ENCODE results near the gene DPH7.
A peak's percentile ranks its signal among the peaks of the same experiment; 100 is the strongest.
"Not testable (repeated sequence)": the region's sequence is repeated elsewhere in the genome, so short reads cannot be mapped to it uniquely, and the experiment has no call there.

The DPH7 gene

GRCh38 chr9:137580209-137580953 is 1.7 kb upstream of the DPH7 start:
- no peak for DNase-seq

DNA sequence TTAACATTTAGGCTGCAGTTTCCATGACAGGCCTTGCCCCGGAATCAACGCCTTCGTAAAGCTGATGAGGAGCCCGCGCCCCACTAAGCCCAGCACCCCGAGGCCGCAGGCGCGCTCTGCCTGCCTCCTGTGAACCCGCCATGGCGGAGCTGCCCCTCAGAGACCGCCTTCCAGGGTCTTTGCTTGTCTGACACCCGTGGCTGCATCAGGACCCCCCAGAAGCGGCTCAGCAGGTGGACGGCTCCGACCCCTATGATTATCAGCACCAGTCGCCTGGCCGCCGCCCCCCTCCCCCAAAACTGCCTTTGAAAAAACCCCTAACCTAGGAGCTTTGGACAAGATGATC is 507 bp upstream of the DPH7 start:
- no peak for DNase-seq

- no peak for DNase-seq
Observed at GRCh38 chr9:137575716-137576411, 2.9 kb downstream of the DPH7 start.

DNA sequence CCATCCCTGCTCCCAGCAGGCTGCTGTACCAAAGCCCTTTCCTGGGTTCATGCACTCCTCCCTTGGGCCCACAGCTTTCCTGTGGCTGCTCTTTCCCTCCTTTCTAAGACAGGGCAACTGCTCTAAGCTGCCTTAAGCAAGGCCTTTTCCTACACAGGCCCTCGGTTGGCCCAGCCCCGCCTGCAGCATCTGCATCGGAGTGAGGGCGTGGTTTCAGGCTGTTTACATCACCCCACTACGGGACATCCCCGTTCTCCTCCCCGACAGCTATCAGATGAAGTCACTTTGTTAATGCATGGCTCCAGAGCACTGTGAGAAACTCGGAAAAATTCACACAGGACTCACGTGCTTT is 3.4 kb downstream of the DPH7 start:
- no peak for DNase-seq

DNA sequence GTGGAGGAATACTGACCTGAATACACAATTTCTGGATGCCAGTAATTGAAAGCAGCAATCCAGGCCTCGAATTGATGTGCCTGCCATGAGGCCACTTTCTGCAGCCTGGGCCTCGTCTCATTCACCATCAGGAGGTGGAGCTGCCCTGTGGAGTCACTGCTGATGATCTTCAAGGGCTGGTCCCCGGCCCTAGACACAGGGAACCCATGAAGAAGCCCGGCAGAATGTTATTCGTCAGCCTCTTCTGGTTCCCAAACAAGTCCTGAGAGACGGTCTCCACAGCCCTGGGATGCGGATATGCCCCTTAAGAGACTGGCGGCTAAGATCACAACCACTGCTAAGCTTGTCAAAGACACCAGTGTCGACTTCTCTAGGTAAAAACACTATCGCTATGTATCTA is 4.5 kb downstream of the DPH7 start:
- no peak for DNase-seq

- no peak for DNase-seq
Observed at GRCh38 chr9:137570566-137570965, 8.2 kb downstream of the DPH7 start.

DNA sequence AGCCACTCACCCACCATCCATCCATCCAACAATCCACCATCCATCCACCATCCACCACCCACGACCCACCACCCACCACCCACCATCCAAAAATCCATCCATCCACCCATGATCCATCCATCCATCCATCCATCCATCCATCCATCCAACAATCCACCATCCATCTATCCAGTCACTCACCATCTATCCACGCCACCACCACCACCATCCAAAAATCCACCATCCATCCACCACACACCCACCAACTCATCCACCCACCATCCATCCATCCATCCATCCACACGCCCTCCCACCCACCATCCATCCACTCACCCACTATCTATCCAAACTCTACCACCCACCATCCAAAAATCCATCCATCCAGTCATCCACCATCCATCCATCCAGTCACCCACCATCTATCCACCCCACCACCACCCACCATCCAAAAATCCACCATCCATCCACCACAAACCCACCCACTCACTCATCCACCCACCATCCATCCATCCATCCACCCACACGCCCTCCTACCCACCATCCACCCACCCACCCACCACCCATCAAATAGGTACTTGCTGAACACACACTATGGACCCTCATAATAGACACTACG is 9.0 kb downstream of the DPH7 start:
- DNase-seq, result no peak

DNA sequence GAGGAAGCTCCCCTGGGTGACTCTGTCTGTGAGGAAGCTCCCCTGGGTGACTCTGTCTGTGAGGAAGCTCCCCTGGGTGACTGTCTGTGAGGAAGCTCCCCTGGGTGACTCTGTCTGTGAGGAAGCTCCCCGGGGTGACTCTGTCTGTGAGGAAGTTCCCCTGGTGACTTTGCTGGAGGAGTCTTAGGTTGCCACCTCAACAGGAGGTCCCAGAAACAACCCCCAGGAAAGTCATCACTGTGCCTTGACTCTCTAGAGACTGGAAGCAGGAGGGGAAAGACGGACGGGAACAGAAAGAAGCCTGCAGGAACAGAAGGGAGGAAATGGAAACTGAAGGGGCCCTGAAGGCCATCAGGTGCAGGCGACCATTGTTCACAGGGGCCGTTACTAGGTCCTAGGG is 10.3 kb downstream of the DPH7 start:
- not testable (repeated sequence) for DNase-seq

DNA sequence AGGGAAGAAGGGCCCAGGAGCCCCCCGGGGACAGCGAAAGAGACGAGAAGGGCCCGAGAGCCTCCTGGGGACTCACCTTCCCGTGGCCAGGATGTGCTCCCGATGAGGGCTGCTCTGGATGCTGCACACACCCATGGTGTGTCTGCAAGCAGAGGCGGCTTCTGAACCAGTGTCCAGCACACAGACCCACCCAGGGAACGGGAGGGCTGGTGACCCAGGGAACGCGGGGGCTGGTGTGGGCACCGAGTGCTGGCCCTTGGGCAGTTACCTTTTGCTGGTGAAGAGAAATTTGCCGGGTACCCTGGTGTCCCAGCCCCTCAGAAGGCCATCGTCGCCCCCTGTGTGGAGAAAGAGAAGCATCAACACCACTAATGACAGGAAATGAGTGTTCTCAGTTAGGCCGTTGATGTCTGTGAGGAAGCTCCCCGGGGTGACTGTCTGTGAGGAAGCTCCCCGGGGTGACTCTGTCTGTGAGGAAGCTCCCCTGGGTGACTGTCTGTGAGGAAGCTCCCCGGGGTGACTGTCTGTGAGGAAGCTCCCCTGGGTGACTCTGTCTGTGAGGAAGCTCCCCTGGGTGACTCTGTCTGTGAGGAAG is 13.8 kb downstream of the DPH7 start:
- no peak for DNase-seq

GRCh38 chr9:137564134-137564533 is 14.6 kb downstream of the DPH7 start:
- no peak for DNase-seq

- no peak for DNase-seq
Observed at GRCh38 chr9:137558127-137558526, 20.6 kb downstream of the DPH7 start.

GRCh38 chr9:137556069-137556838 is 22.5 kb downstream of the DPH7 start:
- no peak for DNase-seq

GRCh38 chr9:137555179-137555578 is 23.5 kb downstream of the DPH7 start:
- no peak for DNase-seq

DNA sequence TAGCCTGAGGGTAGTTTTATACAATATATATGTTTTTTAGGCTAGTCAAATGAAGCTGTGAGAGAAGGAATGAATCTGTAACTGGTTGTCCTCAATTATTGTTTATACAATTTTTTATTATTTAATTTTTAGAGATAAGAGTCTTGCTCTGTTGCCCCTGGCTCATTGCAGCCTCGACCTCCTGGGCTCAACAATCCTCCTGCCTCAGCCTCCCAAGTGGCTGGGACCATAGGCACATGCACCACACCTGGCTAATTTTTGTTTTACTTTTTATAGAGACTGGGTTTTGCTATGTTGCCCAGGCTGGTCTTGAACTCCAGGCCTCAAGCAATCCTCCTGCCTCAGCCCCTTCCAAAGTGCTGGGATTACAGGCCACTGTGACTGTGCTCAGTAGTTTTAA is 24.4 kb downstream of the DPH7 start:
- DNase-seq, result no peak

GRCh38 chr9:137553654-137554053 is 25.1 kb downstream of the DPH7 start:
- DNase-seq, result not testable (repeated sequence)

DNA sequence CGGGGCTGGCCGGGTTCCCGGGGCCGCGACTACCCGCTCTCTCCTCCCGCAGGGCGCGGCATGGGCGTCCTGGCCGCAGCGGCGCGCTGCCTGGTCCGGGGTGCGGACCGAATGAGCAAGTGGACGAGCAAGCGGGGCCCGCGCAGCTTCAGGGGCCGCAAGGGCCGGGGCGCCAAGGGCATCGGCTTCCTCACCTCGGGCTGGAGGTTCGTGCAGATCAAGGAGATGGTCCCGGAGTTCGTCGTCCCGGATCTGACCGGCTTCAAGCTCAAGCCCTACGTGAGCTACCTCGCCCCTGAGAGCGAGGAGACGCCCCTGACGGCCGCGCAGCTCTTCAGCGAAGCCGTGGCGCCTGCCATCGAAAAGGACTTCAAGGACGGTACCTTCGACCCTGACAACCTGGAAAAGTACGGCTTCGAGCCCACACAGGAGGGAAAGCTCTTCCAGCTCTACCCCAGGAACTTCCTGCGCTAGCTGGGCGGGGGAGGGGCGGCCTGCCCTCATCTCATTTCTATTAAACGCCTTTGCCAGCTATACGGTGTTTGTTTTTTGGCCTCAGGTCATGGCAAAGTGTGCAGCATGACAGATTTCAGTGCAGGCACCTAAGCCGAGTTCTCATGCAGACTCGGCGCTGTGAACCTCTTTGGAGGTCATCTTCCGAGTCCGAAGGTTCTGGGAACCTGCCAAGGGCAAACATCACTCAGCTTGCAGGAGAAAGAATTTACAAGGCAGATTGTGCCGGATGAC is 26.5 kb downstream of the DPH7 start:
- peak in 1 of 2 experiments; percentile 30 for DNase-seq

- DNase-seq, result peak; percentile 83 to 89
Observed at GRCh38 chr9:137551264-137552021, 27.3 kb downstream of the DPH7 start, which contains the start of gene MRPL41. MRPL41 (plus strand) TSS chr9:137551879; CDS start chr9:137552082, 203 bp downstream.

GRCh38 chr9:137550958-137551263 is 27.8 kb downstream of the DPH7 start:
- not testable (repeated sequence) for DNase-seq

GRCh38 chr9:137550231-137550621 is 28.5 kb downstream of the DPH7 start, which contains the start of gene PNPLA7:
PNPLA7 (minus strand) TSS chr9:137550402; CDS start chr9:137550197, 205 bp downstream.
- peak; percentile 67 to 95 for DNase-seq

DNA sequence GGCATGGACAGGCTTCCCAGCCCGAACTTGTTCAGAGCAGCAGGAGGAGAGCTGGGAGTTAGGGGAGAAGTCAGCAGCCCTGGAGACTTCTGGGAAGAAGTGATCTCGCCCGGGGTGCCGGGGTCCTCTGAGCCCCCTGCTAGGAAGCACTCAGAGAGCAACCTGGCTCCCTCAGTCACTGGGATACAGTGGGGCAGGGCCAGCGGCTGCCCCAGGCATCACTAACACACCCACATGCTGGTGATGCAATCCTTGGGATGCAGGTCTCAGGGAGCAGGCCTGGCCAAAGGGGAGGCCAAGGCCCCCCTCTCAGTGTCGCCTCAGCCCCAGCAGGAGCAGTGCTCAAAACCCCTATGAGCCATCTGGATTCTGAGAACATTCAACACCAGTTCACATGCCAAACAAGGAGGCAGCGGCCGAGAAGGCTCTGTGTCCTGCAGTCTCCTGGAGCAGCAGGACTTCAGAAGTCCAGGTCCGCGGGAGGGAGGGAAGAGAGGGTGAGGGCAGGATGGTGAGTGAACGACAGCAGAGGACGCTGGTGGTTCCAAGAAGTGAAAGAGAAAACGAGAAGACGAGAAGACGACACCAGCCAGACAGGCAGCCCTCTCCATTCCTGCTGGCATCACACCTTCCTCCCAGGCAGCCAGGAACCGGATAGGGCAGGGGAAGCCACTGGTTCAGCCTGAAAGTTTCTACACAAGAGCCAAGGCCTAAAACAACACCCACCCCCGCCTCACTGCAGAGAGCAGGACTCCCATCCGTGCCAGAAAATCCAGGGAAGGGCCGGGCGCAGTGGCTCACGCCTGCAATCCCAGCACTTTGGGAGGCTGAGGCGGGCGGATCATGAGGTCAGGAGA is 30.8 kb downstream of the DPH7 start:
- DNase-seq, result no peak

- no peak for DNase-seq
Observed at GRCh38 chr9:137545123-137545522, 33.6 kb downstream of the DPH7 start.

All from NCI-H524 (cell line).